ENCODE data around the gene TAF4. TPM values are rescaled to one million over a fixed set of nuclear protein-coding genes. Genes with fewer than 3 reads are reported as not detected.

The TAF4 gene
- total RNA-seq, 1 donor from 2014 or later = 17.6 TPM

GRCh38 chr20:62045529-62046285, 20.0 kb downstream of the TAF4 start:
- intact Hi-C loops (cut with DNase I) = no loop called here
- Histone ChIP-seq H3K4me3 (no peak overlapping the region), H3K36me3 (no peaks in the 10 kb centered on the region), H3K27ac (no peak overlapping the region), H3K9me3 (no peaks in the 10 kb centered on the region), H3K4me1 (no peaks in the 10 kb centered on the region), H3K27me3 (ENCODE audit: low read depth) (no peaks in the 10 kb centered on the region)
- ATAC-seq = no peak
- DNase-seq = peak; percentile 19
- no peak for TF ChIP-seq CTCF (IDR thresholded peaks at IDR 0.05)

- ATAC-seq (no peak), DNase-seq (peak; percentile 26)
- TF ChIP-seq CTCF (IDR thresholded peaks at IDR 0.05) = no peak
- H3K36me3 ChIP-seq = no peaks in the 10 kb centered on the region
- H3K9me3 ChIP-seq = no peaks in the 10 kb centered on the region
- H3K4me3 ChIP-seq = no peak overlapping the region
- H3K27me3 ChIP-seq (ENCODE audit: low read depth) = no peaks in the 10 kb centered on the region
- H3K27ac ChIP-seq = no peak overlapping the region
- intact Hi-C loops (cut with DNase I) = no loop called here
- no peaks in the 10 kb centered on the region for H3K4me1 ChIP-seq
Observed at GRCh38 chr20:62045118-62045517, 20.6 kb downstream of the TAF4 start.

GRCh38 chr20:62044631-62045030, 21.1 kb downstream of the TAF4 start:
- intact Hi-C loops (cut with DNase I) = no loop called here
- DNase-seq = peak; percentile 12

GRCh38 chr20:62043131-62043914, 22.4 kb downstream of the TAF4 start:
- peak; percentile 61 for DNase-seq
- ATAC-seq = peak; percentile 49 to 65
- intact Hi-C loops (cut with DNase I) = no loop called here
- no peaks in the 10 kb centered on the region for H3K36me3 ChIP-seq
- H3K4me1 ChIP-seq = no peaks in the 10 kb centered on the region
- no peaks in the 10 kb centered on the region for H3K27me3 ChIP-seq (ENCODE audit: low read depth)
- H3K9me3 ChIP-seq = no peaks in the 10 kb centered on the region
- H3K27ac ChIP-seq = no peak overlapping the region
- no peak for TF ChIP-seq CTCF (IDR thresholded peaks at IDR 0.05)
- H3K4me3 ChIP-seq = no peak overlapping the region

More at GRCh38 chr20:62044631-62045030, 21.1 kb downstream of the TAF4 start:
- ATAC-seq = no peak
- Histone ChIP-seq H3K27me3 (ENCODE audit: low read depth) (no peaks in the 10 kb centered on the region), H3K9me3 (no peaks in the 10 kb centered on the region), H3K4me1 (no peaks in the 10 kb centered on the region), H3K36me3 (no peaks in the 10 kb centered on the region), H3K4me3 (no peak overlapping the region), H3K27ac (no peak overlapping the region)
- TF ChIP-seq CTCF (IDR thresholded peaks at IDR 0.05) = no peak

- Histone ChIP-seq H3K36me3 (no peaks in the 10 kb centered on the region), H3K27me3 (ENCODE audit: low read depth) (no peaks in the 10 kb centered on the region), H3K9me3 (no peaks in the 10 kb centered on the region), H3K27ac (no peak overlapping the region), H3K4me3 (no peak overlapping the region), H3K4me1 (no peaks in the 10 kb centered on the region)
- intact Hi-C loops (cut with DNase I) = no loop called here
- TF ChIP-seq CTCF (IDR thresholded peaks at IDR 0.05) = no peak
- DNase-seq (peak; percentile 8), ATAC-seq (no peak)
Observed at GRCh38 chr20:62042025-62042820, 23.5 kb downstream of the TAF4 start.

Measured in lower lobe of right lung (tissue), 2 donors.